HG02678 (cell line): ENCODE results near the gene ARFGAP3.

Experiments
- ATAC-seq: cut with Tn5 transposase; IDR thresholded peaks from one replicate; pipeline ENCODE4 v1.9.1; 2021; ENCODE audit warnings: mild to moderate bottlenecking, moderate library complexity; ENCODE audit not compliant: unreplicated experiment

ARFGAP3 gene

GRCh38 chr22:42825796-42826195 is 31.3 kb downstream of the ARFGAP3 start:
- no peak for ATAC-seq

- ATAC-seq, result no peak
Observed at GRCh38 chr22:42821386-42821785, 35.7 kb downstream of the ARFGAP3 start.

- ATAC-seq, result no peak
Observed at GRCh38 chr22:42820045-42820763, 36.9 kb downstream of the ARFGAP3 start.

- no peak for ATAC-seq
Observed at GRCh38 chr22:42819412-42820044, 37.5 kb downstream of the ARFGAP3 start.

GRCh38 chr22:42817556-42817955 is 39.5 kb downstream of the ARFGAP3 start:
- ATAC-seq, result no peak

- no peak for ATAC-seq
Observed at GRCh38 chr22:42816336-42816735, 40.7 kb downstream of the ARFGAP3 start.

- ATAC-seq, result no peak
Observed at GRCh38 chr22:42814616-42815015, 42.5 kb downstream of the ARFGAP3 start.

GRCh38 chr22:42814215-42814614 is 42.9 kb downstream of the ARFGAP3 start:
- no peak for ATAC-seq

- no peak for ATAC-seq
Observed at GRCh38 chr22:42813501-42813900, 43.6 kb downstream of the ARFGAP3 start.

- ATAC-seq, result no peak
Observed at GRCh38 chr22:42811459-42811858, 45.6 kb downstream of the ARFGAP3 start.

GRCh38 chr22:42808521-42808920 is 48.6 kb downstream of the ARFGAP3 start:
- no peak for ATAC-seq

GRCh38 chr22:42807185-42807584 is 49.9 kb downstream of the ARFGAP3 start:
- no peak for ATAC-seq

GRCh38 chr22:42805998-42806830 is 50.9 kb downstream of the ARFGAP3 start:
- ATAC-seq, result no peak

- no peak for ATAC-seq
Observed at GRCh38 chr22:42805016-42805997, 51.8 kb downstream of the ARFGAP3 start.

GRCh38 chr22:42803389-42803788 is 53.7 kb downstream of the ARFGAP3 start:
- no peak for ATAC-seq

- ATAC-seq, result no peak
Observed at GRCh38 chr22:42801252-42802080, 55.6 kb downstream of the ARFGAP3 start.

GRCh38 chr22:42800451-42801251 is 56.4 kb downstream of the ARFGAP3 start:
- no peak for ATAC-seq

GRCh38 chr22:42799461-42800405 is 57.3 kb downstream of the ARFGAP3 start:
- ATAC-seq, result no peak
